GM23248 (cell line): ENCODE measurements around the gene GALT. TPM values are rescaled to one million over a fixed set of nuclear protein-coding genes. Genes with fewer than 3 reads are reported as not detected.

Experiments used
- DNase-seq: peaks from one replicate; pipeline ENCODE4 v3.0.0-alpha.2; 2015
- H2AFZ ChIP-seq: fragments of 200-600 bp; sonication (generic); 2 replicates; pipeline ENCODE4 v1.6.1; 2016; ENCODE audit warnings: antibody characterized with exemption
- H3F3A ChIP-seq: fragments of 200-600 bp; sonication (generic); 2 replicates; pipeline ENCODE4 v1.6.1; 2016; ENCODE audit warnings: mild to moderate bottlenecking, antibody characterized with exemption, mixed run types; ENCODE audit not compliant: insufficient read depth
- H3K27ac ChIP-seq: fragments of 200-600 bp; sonication (generic); 2 replicates; pipeline ENCODE4 v1.5.1; 2016; ENCODE audit warnings: mild to moderate bottlenecking
- H3K27me3 ChIP-seq: fragments of 200-600 bp; sonication (generic); replicated peaks from 2 replicates; pipeline ENCODE4 v1.6.1; 2016; ENCODE audit warnings: mild to moderate bottlenecking; ENCODE audit not compliant: insufficient read depth
- H3K36me3 ChIP-seq: fragments of 200-600 bp; sonication (generic); 2 replicates; pipeline ENCODE4 v1.6.1; 2016; ENCODE audit warnings: low read depth, mild to moderate bottlenecking
- H3K4me1 ChIP-seq: fragments of 200-600 bp; sonication (generic); 2 replicates; pipeline ENCODE4 v1.6.1; 2016; ENCODE audit warnings: mild to moderate bottlenecking; ENCODE audit not compliant: insufficient read depth
- H3K4me2 ChIP-seq: fragments of 200-600 bp; sonication (generic); one replicate; pipeline ENCODE4 v1.6.1; 2016; ENCODE audit warnings: mild to moderate bottlenecking; ENCODE audit not compliant: unreplicated experiment
- H3K4me3 ChIP-seq: fragments of 200-600 bp; sonication (generic); 2 replicates; pipeline ENCODE4 v1.5.1; 2016; ENCODE audit warnings: mild to moderate bottlenecking
- H3K79me2 ChIP-seq: fragments of 200-600 bp; sonication (generic); 2 replicates; pipeline ENCODE4 v1.6.1; 2016; ENCODE audit warnings: mild to moderate bottlenecking; ENCODE audit not compliant: insufficient read depth
- H3K9ac ChIP-seq: fragments of 200-600 bp; sonication (generic); 2 replicates; pipeline ENCODE4 v1.6.1; 2016; ENCODE audit warnings: mild to moderate bottlenecking
- H3K9me2 ChIP-seq: fragments of 200-600 bp; sonication (generic); 2 replicates; pipeline ENCODE4 v1.6.1; 2016; ENCODE audit warnings: mixed run types, mild to moderate bottlenecking, moderate library complexity; ENCODE audit not compliant: insufficient read depth
- H3K9me3 ChIP-seq: fragments of 200-600 bp; sonication (generic); one replicate; pipeline ENCODE4 v1.6.1; 2017; ENCODE audit warnings: low read depth
- H4K20me1 ChIP-seq: fragments of 200-600 bp; sonication (generic); 2 replicates; pipeline ENCODE4 v1.6.0; 2016; ENCODE audit not compliant: insufficient read depth
- EZH2 ChIP-seq: fragments of 200-600 bp; sonication (generic); IDR thresholded peaks from 2 replicates; pipeline ENCODE4 v1.6.1; 2018; ENCODE audit warnings: antibody characterized with exemption, mild to moderate bottlenecking; ENCODE audit not compliant: insufficient read depth, poor library complexity, severe bottlenecking
- EZH2phosphoT487 ChIP-seq: fragments of 200-600 bp; sonication (generic); IDR thresholded peaks from 2 replicates; pipeline ENCODE4 v1.6.1; 2018; ENCODE audit warnings: antibody characterized with exemption, moderate library complexity, mild to moderate bottlenecking, low read depth; ENCODE audit not compliant: insufficient read depth
- WGBS, 2 experiments: methylation state at CpG; one replicate each; pipeline ENCODE4 v1.1.6; 2015 to 2017; ENCODE audit warnings: low lambda C conversion rate in 2 of 2, low coverage in 1 of 2; ENCODE audit errors: missing lambda C conversion rate in 2 of 2; 5-methylcytosine and 5-hydroxymethylcytosine counted together
- in situ Hi-C: fragments of 300-500 bp; cut with MboI; formaldehyde crosslinking; loops from 2 replicates; pipeline ENCODE4 v1.15.0; 2020
- polyA plus RNA-seq: library from polyadenylated mRNA; unstranded; fragments of >200 nt; fragmentation: Nextera tagmentation; extraction: Ambion mirVana; gene quantifications from 2 replicates; pipeline ENCODE4 v1.2.1, GENCODE V29; 2016
- total RNA-seq: library from RNA; depleted of rRNA; stranded (reverse); fragments of >200 nt; shearing (Covaris generic); gene quantifications from 2 replicates; pipeline ENCODE4 v1.2.3, GENCODE V29; 2014

GALT gene
- total and polyA plus RNA-seq, 2 experiments from 2014 or later, result 25.5 to 29.1 TPM

- in situ Hi-C loops, result no loop called here
- no peak overlapping the region for H3K27ac ChIP-seq
- no peaks in the 10 kb centered on the region for H3K27me3 ChIP-seq
- H2AFZ ChIP-seq, result no peak overlapping the region
- H3K9ac ChIP-seq, result no peak overlapping the region
- no peak for TF ChIP-seq EZH2phosphoT487
- no peak for TF ChIP-seq EZH2
- no peaks in the 10 kb centered on the region for H3K9me2 ChIP-seq
- H3F3A ChIP-seq, result peaks cover 12% of the 10 kb centered on the region; the same call in 1 of the 2 replicates
- H3K4me1 ChIP-seq, result peaks cover 17% of the 10 kb centered on the region
- DNase-seq, result no peak
- no peaks in the 10 kb centered on the region for H3K9me3 ChIP-seq
- WGBS, 2 experiments, result 96 to 97% methylated on average over 4 of the region's 4 CpGs
- H3K4me2 ChIP-seq, result no peak overlapping the region
- no peaks in the 10 kb centered on the region for H3K36me3 ChIP-seq
- H3K4me3 ChIP-seq, result no peak overlapping the region
- H3K79me2 ChIP-seq, result no peaks in the 10 kb centered on the region
- H4K20me1 ChIP-seq, result no peaks in the 10 kb centered on the region
Measured at GRCh38 chr9:34684145-34684544, 37.7 kb downstream of the GALT start.

- Histone ChIP-seq H3K79me2 (no peaks in the 10 kb centered on the region), H2AFZ (no peak overlapping the region), H3F3A (peaks cover 12% of the 10 kb centered on the region; the same call in 1 of the 2 replicates), H3K27ac (no peak overlapping the region), H3K4me2 (no peak overlapping the region), H4K20me1 (no peaks in the 10 kb centered on the region), H3K36me3 (no peaks in the 10 kb centered on the region), H3K27me3 (no peaks in the 10 kb centered on the region), H3K9me3 (no peaks in the 10 kb centered on the region), H3K9ac (no peak overlapping the region), H3K9me2 (no peaks in the 10 kb centered on the region), H3K4me1 (peaks cover 17% of the 10 kb centered on the region), H3K4me3 (no peak overlapping the region)
- no peak for DNase-seq
- in situ Hi-C loops, result no loop called here
- 94 to 95% methylated on average over 4 of the region's 4 CpGs for WGBS, 2 experiments
- no peak for TF ChIP-seq EZH2
- no peak for TF ChIP-seq EZH2phosphoT487
Measured at GRCh38 chr9:34684816-34685215, 38.3 kb downstream of the GALT start.

- in situ Hi-C loops, result no loop called here
Measured at GRCh38 chr9:34685591-34685990, 39.1 kb downstream of the GALT start.

GRCh38 chr9:34686231-34686630 lies 39.8 kb downstream of the GALT start:
- H3K27me3 ChIP-seq, result no peaks in the 10 kb centered on the region
- peaks cover 12% of the 10 kb centered on the region; the same call in 1 of the 2 replicates for H3F3A ChIP-seq
- H3K9me3 ChIP-seq, result no peaks in the 10 kb centered on the region
- peak overlapping the region; percentile 46 for H3K27ac ChIP-seq
- peak; percentile 44 for DNase-seq
- H3K9ac ChIP-seq, result no peak overlapping the region
- H3K79me2 ChIP-seq, result no peaks in the 10 kb centered on the region
- 12 to 14% methylated on average over 5 of the region's 5 CpGs for WGBS, 2 experiments
- no peaks in the 10 kb centered on the region for H4K20me1 ChIP-seq
- in situ Hi-C loops, result no loop called here
- TF ChIP-seq EZH2, result no peak
- no peak for TF ChIP-seq EZH2phosphoT487
- peaks cover 17% of the 10 kb centered on the region for H3K4me1 ChIP-seq
- H2AFZ ChIP-seq, result no peak overlapping the region
- no peak overlapping the region for H3K4me2 ChIP-seq
- no peaks in the 10 kb centered on the region for H3K9me2 ChIP-seq
- H3K36me3 ChIP-seq, result no peaks in the 10 kb centered on the region
- no peak overlapping the region for H3K4me3 ChIP-seq

More at GRCh38 chr9:34685591-34685990, 39.1 kb downstream of the GALT start:
- no peaks in the 10 kb centered on the region for H4K20me1 ChIP-seq
- no peaks in the 10 kb centered on the region for H3K27me3 ChIP-seq
- peaks cover 17% of the 10 kb centered on the region for H3K4me1 ChIP-seq
- H3K27ac ChIP-seq, result peak overlapping the region; percentile 46
- no peaks in the 10 kb centered on the region for H3K9me2 ChIP-seq
- 19 to 31% methylated on average over 4 of the region's 4 CpGs for WGBS, 2 experiments
- H3K9me3 ChIP-seq, result no peaks in the 10 kb centered on the region
- no peaks in the 10 kb centered on the region for H3K36me3 ChIP-seq
- DNase-seq, result peak; percentile 63
- peaks cover 12% of the 10 kb centered on the region; the same call in 1 of the 2 replicates for H3F3A ChIP-seq
- H2AFZ ChIP-seq, result no peak overlapping the region
- no peak overlapping the region for H3K4me3 ChIP-seq
- no peak overlapping the region for H3K4me2 ChIP-seq
- no peaks in the 10 kb centered on the region for H3K79me2 ChIP-seq
- TF ChIP-seq EZH2, result no peak
- no peak for TF ChIP-seq EZH2phosphoT487
- no peak overlapping the region for H3K9ac ChIP-seq

- 5 to 12% methylated on average over 1 of the region's 1 CpG for WGBS, 2 experiments
- H3K79me2 ChIP-seq, result no peaks in the 10 kb centered on the region
- no peak overlapping the region for H3K27ac ChIP-seq
- H3F3A ChIP-seq, result peaks cover 12% of the 10 kb centered on the region; the same call in 1 of the 2 replicates
- H2AFZ ChIP-seq, result no peak overlapping the region
- TF ChIP-seq EZH2phosphoT487, result no peak
- TF ChIP-seq EZH2, result no peak
- H3K9ac ChIP-seq, result no peak overlapping the region
- in situ Hi-C loops, result no loop called here
- H3K4me3 ChIP-seq, result no peak overlapping the region
- H3K27me3 ChIP-seq, result no peaks in the 10 kb centered on the region
- H4K20me1 ChIP-seq, result no peaks in the 10 kb centered on the region
- H3K4me1 ChIP-seq, result peaks cover 17% of the 10 kb centered on the region
- no peaks in the 10 kb centered on the region for H3K9me2 ChIP-seq
- H3K9me3 ChIP-seq, result no peaks in the 10 kb centered on the region
- peak; percentile 51 for DNase-seq
- no peaks in the 10 kb centered on the region for H3K36me3 ChIP-seq
- no peak overlapping the region for H3K4me2 ChIP-seq
Measured at GRCh38 chr9:34686732-34687131, 40.3 kb downstream of the GALT start.
